ENCODE measurements around the gene ABHD12.

Gene ABHD12

DNA sequence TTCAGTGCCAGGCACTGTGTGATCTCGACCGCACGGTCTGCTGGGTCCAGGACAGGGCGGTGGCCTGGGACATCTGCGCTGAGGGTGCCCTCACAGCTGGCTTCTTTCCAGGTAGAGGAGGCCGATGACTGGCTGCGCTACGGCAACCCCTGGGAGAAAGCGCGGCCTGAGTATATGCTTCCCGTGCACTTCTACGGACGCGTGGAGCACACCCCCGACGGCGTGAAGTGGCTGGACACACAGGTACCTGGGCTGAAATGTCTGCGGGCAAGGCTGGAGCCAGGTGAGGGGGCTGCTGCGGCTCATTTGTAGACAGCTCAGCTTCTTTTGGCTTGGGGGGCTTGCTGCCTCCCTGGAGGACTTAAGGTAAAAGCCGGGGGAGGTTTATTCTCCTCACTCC is 116.2 kb downstream of the ABHD12 start:
- DNase-seq (ENCODE audit: low read depth in 1 of 2, low spot score in 1 of 2) = no peak
- Histone ChIP-seq H3K4me3 (replicated peaks; ENCODE audit: insufficient read depth, low read length) (no peak overlapping the region), H3K27ac (replicated peaks) (no peak overlapping the region), H3K27me3 (ENCODE audit: insufficient read depth, poor library complexity, severe bottlenecking) (no peaks in the 10 kb centered on the region)
- TF ChIP-seq REST (IDR thresholded peaks at IDR 0.05; ENCODE audit: insufficient replicate concordance, low read depth) (no peak), CTCF (IDR thresholded peaks at IDR 0.05; ENCODE audit: insufficient read depth, low read length) (no peak), SPI1 (IDR thresholded peaks at IDR 0.05; ENCODE audit: borderline replicate concordance, low read depth) (no peak), POLR2AphosphoS5 (IDR thresholded peaks at IDR 0.05; ENCODE audit: low read depth) (no peak), GABPA (IDR thresholded peaks at IDR 0.05; ENCODE audit: low read depth) (no peak)

DNA sequence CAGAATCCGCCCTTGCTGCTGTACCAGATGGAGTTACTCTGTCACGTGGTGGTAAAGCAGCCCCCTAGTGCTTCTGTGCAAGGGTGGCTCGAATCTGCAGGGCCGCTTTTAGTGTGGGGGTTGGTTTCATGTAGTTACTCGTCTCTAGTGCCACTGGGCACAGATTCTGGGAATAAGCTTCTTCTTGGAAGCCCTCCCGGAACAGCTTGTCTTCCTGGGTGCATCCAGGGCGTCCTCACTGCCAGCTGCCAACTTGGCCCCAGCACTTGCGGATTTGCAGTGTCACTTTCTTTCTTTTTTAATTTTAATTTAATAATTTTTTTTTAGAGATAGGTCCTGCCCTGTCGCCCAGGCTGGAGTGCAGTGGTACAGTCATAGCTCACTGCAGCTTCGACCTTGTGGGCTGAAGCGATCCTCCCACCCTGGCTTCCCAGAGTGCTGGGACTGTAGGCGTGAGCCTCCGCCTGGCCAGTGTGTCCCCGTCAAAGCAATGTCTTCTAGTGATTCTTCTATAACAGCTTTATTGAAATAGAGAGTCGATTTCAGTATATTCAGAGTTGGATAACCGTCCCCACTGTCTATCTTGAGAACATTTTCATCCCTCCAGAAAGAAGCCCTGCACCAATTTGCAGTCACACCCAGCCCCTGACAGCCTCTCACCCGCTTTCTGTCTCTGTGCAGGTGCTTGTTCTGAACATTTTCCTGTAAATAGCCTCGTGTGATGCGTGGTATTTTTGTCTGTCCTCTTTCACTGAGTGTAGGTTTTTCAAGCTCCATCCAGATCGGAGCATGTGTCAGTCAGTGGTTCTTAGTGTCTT is 116.9 kb downstream of the ABHD12 start:
- TF ChIP-seq SPI1 (IDR thresholded peaks at IDR 0.05; ENCODE audit: borderline replicate concordance, low read depth) = no peak
- no peak for TF ChIP-seq POLR2AphosphoS5 (IDR thresholded peaks at IDR 0.05; ENCODE audit: low read depth)
- TF ChIP-seq GABPA (IDR thresholded peaks at IDR 0.05; ENCODE audit: low read depth) = no peak
- TF ChIP-seq REST (IDR thresholded peaks at IDR 0.05; ENCODE audit: insufficient replicate concordance, low read depth) = no peak
- no peak for TF ChIP-seq CTCF (IDR thresholded peaks at IDR 0.05; ENCODE audit: insufficient read depth, low read length)
- H3K27me3 ChIP-seq (ENCODE audit: insufficient read depth, poor library complexity, severe bottlenecking) = no peaks in the 10 kb centered on the region
- no peak overlapping the region for H3K4me3 ChIP-seq (replicated peaks; ENCODE audit: insufficient read depth, low read length)
- DNase-seq (ENCODE audit: low read depth in 1 of 2, low spot score in 1 of 2) = no peak
- no peak overlapping the region for H3K27ac ChIP-seq (replicated peaks)

GRCh38 chr20:25273046-25273445 is 117.6 kb downstream of the ABHD12 start:
- no peak for DNase-seq (ENCODE audit: low read depth in 1 of 2, low spot score in 1 of 2)
- Histone ChIP-seq H3K4me3 (replicated peaks; ENCODE audit: insufficient read depth, low read length) (no peak overlapping the region), H3K27ac (replicated peaks) (no peak overlapping the region), H3K27me3 (ENCODE audit: insufficient read depth, poor library complexity, severe bottlenecking) (no peaks in the 10 kb centered on the region)
- TF ChIP-seq SPI1 (IDR thresholded peaks at IDR 0.05; ENCODE audit: borderline replicate concordance, low read depth) (no peak), GABPA (IDR thresholded peaks at IDR 0.05; ENCODE audit: low read depth) (no peak), REST (IDR thresholded peaks at IDR 0.05; ENCODE audit: insufficient replicate concordance, low read depth) (no peak), POLR2AphosphoS5 (IDR thresholded peaks at IDR 0.05; ENCODE audit: low read depth) (no peak)
